MCF 10A (cell line): ENCODE data around the gene SMYD3. TPM values are rescaled to one million over a fixed set of nuclear protein-coding genes. Genes with fewer than 3 reads are reported as not detected.

Experiments used
- BruUV-seq: library from RNA; stranded (reverse); fragments of 400-500 nt; replicated peaks from 2 replicates; lab custom pipeline; 2021; lab: Mats Ljungman, UMichigan
- CTCF ChIA-PET: fragments of 300-600 bp; sonication (Branson Sonifier 250); formaldehyde crosslinking; extraction: SDS; loops from one replicate; lab custom pipeline; 2021; ENCODE audit warnings: antibody characterized with exemption, inconsistent platforms; lab: Yijun Ruan, JAX
- POLR2A ChIA-PET: fragments of 300-600, 350-650 bp; sonication (Branson Sonifier 250); formaldehyde crosslinking; extraction: SDS; loops from one replicate; lab custom pipeline; 2020; ENCODE audit warnings: antibody characterized with exemption, inconsistent platforms; lab: Yijun Ruan, JAX
- DNase-seq: peaks from one replicate; pipeline ENCODE4 v3.0.0-alpha.2; 2018; ENCODE audit not compliant: unreplicated experiment
- H3K27ac Mint-ChIP-seq: one replicate; pipeline ENCODE4 v1.8.0; 2022; ENCODE audit warnings: mild to moderate bottlenecking, low read depth, mixed read lengths; ENCODE audit not compliant: unreplicated experiment
- H3K27me3 Mint-ChIP-seq: one replicate; pipeline ENCODE4 v1.8.0; 2022; ENCODE audit warnings: mixed read lengths; ENCODE audit not compliant: insufficient read depth, unreplicated experiment
- H3K36me3 Mint-ChIP-seq: one replicate; pipeline ENCODE4 v1.8.0; 2022; ENCODE audit warnings: mild to moderate bottlenecking, moderate library complexity, mixed read lengths; ENCODE audit not compliant: insufficient read depth, unreplicated experiment
- H3K4me1 Mint-ChIP-seq: one replicate; pipeline ENCODE4 v1.8.0; 2022; ENCODE audit warnings: mixed read lengths; ENCODE audit not compliant: insufficient read depth, unreplicated experiment
- H3K4me3 Mint-ChIP-seq: one replicate; pipeline ENCODE4 v1.8.0; 2022; ENCODE audit warnings: mild to moderate bottlenecking, moderate library complexity, mixed read lengths; ENCODE audit not compliant: unreplicated experiment
- H3K9me3 Mint-ChIP-seq: one replicate; pipeline ENCODE4 v1.8.0; 2022; ENCODE audit warnings: mixed read lengths; ENCODE audit not compliant: unreplicated experiment
- intact Hi-C: fragments of 100-400 bp; cut with micrococcal nuclease; formaldehyde crosslinking; loops from 2 replicates; pipeline ENCODE4 v1.14.1; 2022
- total RNA-seq: library from RNA; stranded (reverse); gene quantifications from 2 replicates; pipeline ENCODE4 v1.2.3, GENCODE V29; 2022
- TF ChIP-seq, protein P1 (sequence below): fragments of 200-600 bp; IDR thresholded peaks from one replicate; pipeline ENCODE4 v1.8.0; 2022; ENCODE audit warnings: antibody characterized with exemption, mild to moderate bottlenecking; ENCODE audit not compliant: unreplicated experiment

SMYD3 gene
- total RNA-seq, 1 experiment from 2014 or later: 26.9 TPM

DNA sequence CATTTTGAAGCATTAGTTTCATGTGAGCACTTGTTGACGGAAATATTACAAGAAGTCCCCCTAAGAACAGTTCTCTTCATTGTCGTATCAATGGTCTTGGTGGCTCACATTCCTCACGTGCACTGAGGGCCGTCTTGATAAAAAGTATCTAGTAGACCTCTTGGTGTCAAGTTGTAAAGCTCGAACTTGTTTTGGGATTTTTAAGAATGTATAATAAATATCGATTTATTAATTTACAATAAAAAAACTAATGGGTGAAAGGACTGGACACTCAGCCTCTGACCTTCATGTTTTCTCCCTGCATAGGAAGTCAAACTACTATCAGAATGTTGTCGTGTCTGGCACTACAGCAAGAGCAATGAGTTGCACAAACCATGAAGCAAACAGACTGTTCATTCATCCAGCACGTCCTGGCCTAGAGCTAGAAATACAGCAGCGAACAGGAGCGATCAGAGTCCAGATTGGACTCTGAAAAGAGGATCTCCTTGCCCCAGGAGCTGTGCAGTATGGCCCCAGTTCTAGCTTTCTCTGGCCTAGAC, 319.2 kb downstream of the SMYD3 start:
- Mint-ChIP-seq H3K27me3 (no peaks in the 10 kb centered on the region), H3K4me3 (no peak overlapping the region), H3K27ac (no peak overlapping the region), H3K36me3 (peaks cover 5% of the 10 kb centered on the region), H3K9me3 (no peaks in the 10 kb centered on the region), H3K4me1 (no peaks in the 10 kb centered on the region)
- no TSS peak for BruUV-seq
- CTCF ChIA-PET: interaction anchor here (0.6 to 1.4 kb wide), 2 partner anchors 10 to 56 kb away, joined by 3 read pairs; no protein-coding TSS in a partner anchor
- DNase-seq: no peak
- TF ChIP-seq, protein P1, sequence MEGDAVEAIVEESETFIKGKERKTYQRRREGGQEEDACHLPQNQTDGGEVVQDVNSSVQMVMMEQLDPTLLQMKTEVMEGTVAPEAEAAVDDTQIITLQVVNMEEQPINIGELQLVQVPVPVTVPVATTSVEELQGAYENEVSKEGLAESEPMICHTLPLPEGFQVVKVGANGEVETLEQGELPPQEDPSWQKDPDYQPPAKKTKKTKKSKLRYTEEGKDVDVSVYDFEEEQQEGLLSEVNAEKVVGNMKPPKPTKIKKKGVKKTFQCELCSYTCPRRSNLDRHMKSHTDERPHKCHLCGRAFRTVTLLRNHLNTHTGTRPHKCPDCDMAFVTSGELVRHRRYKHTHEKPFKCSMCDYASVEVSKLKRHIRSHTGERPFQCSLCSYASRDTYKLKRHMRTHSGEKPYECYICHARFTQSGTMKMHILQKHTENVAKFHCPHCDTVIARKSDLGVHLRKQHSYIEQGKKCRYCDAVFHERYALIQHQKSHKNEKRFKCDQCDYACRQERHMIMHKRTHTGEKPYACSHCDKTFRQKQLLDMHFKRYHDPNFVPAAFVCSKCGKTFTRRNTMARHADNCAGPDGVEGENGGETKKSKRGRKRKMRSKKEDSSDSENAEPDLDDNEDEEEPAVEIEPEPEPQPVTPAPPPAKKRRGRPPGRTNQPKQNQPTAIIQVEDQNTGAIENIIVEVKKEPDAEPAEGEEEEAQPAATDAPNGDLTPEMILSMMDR: no peak
- POLR2A ChIA-PET: no interaction called here
- intact Hi-C loops: no loop called here

DNA sequence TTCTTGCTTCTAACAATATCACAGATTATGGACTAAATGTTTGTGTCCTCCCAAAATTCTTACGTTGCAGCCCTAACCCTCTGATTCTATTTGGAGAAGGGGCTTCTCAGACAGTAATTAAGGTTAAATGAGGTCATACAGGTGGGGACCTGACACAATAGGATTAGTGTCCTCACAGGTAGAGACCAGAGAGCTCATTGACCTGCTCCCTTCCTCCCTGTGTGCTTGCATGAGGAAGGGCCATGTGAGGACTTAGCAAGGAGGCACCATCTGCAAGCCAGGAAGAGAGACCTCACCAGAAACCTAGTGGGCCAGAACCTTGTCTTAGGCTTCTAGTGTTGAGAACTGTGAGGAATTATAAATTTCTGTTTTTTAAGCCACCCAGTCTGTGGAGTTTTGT, 322.6 kb downstream of the SMYD3 start:
- DNase-seq: no peak
- intact Hi-C loops: no loop called here
- H3K4me3 Mint-ChIP-seq: no peak overlapping the region
- TF ChIP-seq, protein P1: no peak
- BruUV-seq: no TSS peak
- H3K4me1 Mint-ChIP-seq: no peaks in the 10 kb centered on the region
- CTCF ChIA-PET: interaction anchor here (1.0 kb wide), 1 partner anchor 11 kb away, joined by 3 read pairs; no protein-coding TSS in a partner anchor
- H3K27ac Mint-ChIP-seq: no peak overlapping the region
- no peaks in the 10 kb centered on the region for H3K27me3 Mint-ChIP-seq
- H3K36me3 Mint-ChIP-seq: peaks cover 5% of the 10 kb centered on the region
- POLR2A ChIA-PET: no interaction called here
- no peaks in the 10 kb centered on the region for H3K9me3 Mint-ChIP-seq

DNA sequence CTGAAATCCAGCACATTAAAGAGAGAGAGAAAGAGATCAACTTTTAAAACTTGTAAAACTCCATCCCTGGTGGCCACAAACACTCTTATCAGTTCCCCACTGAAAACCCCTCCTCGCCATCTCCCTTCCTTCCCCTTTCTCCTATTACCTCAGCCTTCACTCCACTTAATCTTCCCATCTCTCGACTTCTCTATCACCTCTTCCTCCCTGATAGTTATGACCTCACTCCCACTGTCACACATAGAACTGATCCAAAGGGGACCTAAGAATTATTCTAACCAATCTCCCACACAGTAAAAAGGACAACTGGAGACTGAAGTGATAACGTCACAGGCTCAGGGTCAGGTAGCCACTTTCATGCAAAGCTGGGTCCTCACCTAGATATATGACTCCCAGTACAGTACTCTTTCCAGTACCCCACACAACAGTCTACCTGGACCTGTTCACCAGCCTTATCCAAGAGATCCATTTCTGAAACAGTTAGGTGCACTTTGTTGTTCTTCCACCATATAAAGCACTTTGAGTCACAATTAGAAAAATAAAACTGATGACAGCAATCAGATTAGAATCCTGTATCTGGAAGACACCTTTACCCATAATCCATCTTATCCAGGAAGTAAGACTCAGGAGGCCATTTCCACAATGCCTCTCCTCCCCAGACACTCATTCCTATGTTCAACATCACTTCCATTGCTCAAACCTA, 324.8 kb downstream of the SMYD3 start:
- no peak for DNase-seq
- intact Hi-C loops: no loop called here
- Mint-ChIP-seq H3K36me3 (peaks cover 5% of the 10 kb centered on the region), H3K4me3 (no peak overlapping the region), H3K27me3 (no peaks in the 10 kb centered on the region), H3K9me3 (no peaks in the 10 kb centered on the region), H3K4me1 (no peaks in the 10 kb centered on the region), H3K27ac (no peak overlapping the region)
- POLR2A ChIA-PET: no interaction called here
- CTCF ChIA-PET: no interaction called here
- TF ChIP-seq, protein P1: no peak
- BruUV-seq: no TSS peak

DNA sequence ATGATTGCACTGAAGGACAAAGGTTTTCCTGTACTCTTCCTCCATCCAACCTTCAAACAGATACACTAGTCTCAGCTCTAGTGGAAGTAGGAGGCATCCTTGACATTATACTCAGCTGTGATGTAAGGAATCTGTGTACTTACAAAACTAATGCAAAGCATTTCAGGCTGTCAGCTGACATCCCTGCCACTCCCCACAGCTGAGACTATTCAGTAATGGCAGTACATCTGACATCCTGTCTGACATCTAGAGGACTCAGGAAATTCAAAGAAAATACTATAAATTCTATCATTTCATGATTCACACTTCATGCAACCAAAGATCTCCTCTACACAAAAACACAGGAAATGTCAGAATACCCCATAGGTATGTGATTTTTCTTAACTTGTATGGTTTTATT, 325.8 kb downstream of the SMYD3 start:
- POLR2A ChIA-PET: no interaction called here
- DNase-seq: no peak
- BruUV-seq: no TSS peak
- H3K27me3 Mint-ChIP-seq: no peaks in the 10 kb centered on the region
- TF ChIP-seq, protein P1: no peak
- no peaks in the 10 kb centered on the region for H3K4me1 Mint-ChIP-seq
- H3K4me3 Mint-ChIP-seq: no peak overlapping the region
- CTCF ChIA-PET: no interaction called here
- H3K9me3 Mint-ChIP-seq: no peaks in the 10 kb centered on the region
- H3K36me3 Mint-ChIP-seq: peaks cover 5% of the 10 kb centered on the region
- intact Hi-C loops: no loop called here
- H3K27ac Mint-ChIP-seq: no peak overlapping the region
